Activated CD8-positive, alpha-beta memory T cell treated with anti-CD3 and anti-CD28 coated beads, Interleukin-2, amount 50 U/mL, for 4 hours (primary cell): ENCODE data around the gene LPAR6.
"Not testable (repeated sequence)": the region's sequence is repeated elsewhere in the genome, so short reads cannot be mapped to it uniquely, and the experiment has no call there.

Experiments
- DNase-seq: peaks from one replicate; pipeline ENCODE4 v3.0.0-alpha.2; 2020

Gene LPAR6, protein sequence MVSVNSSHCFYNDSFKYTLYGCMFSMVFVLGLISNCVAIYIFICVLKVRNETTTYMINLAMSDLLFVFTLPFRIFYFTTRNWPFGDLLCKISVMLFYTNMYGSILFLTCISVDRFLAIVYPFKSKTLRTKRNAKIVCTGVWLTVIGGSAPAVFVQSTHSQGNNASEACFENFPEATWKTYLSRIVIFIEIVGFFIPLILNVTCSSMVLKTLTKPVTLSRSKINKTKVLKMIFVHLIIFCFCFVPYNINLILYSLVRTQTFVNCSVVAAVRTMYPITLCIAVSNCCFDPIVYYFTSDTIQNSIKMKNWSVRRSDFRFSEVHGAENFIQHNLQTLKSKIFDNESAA

GRCh38 chr13:48412881-48413351 lies at the start of gene LPAR6:
TSS of gene LPAR6 (minus strand) at chr13:48413113. CDS start at chr13:48412423, 690 bp downstream.
- DNase-seq = no peak

- no peak for DNase-seq
These were observed 44.8 kb upstream of the LPAR6 start for GRCh38 chr13:48457578-48458242.

DNA sequence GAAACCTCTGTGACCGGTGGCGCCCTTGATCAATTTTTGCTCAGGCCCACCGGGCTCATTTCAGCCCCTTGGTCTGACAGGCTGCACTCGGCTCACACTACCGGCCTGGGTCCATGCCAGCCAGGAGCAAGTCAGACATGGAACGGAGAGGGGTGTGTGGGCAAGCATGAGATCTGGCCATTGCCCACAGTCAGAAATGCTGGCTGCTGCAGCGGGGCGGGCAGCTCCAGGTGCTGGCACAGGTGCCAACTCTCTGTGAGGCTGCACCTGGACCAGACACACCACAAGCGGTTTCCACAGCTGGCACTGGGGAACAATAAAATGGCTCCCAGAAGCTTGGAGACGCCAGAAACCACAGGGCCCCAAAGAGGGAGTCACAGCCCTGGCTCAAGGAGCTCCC lies 43.6 kb upstream of the LPAR6 start:
- DNase-seq = no peak

DNA sequence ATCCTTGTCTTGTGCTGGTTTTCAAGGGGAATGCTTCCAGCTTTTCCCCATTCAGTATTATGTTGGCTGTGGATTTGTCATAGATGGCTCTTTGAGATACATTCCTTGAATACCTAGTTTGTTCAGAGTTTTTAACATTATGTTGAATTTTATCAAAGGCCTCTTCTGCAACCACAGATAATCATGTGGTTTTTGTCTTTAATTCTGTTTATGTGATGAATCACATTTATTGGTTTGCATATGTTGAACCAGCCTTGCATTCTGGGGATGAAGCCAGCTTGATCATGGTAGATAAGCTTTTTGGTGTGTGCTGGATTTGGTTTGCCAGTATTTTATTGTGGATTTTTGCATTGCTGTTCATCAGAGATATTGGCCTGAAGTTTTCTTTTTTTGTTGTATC lies 38.3 kb upstream of the LPAR6 start:
- DNase-seq = not testable (repeated sequence)

DNA sequence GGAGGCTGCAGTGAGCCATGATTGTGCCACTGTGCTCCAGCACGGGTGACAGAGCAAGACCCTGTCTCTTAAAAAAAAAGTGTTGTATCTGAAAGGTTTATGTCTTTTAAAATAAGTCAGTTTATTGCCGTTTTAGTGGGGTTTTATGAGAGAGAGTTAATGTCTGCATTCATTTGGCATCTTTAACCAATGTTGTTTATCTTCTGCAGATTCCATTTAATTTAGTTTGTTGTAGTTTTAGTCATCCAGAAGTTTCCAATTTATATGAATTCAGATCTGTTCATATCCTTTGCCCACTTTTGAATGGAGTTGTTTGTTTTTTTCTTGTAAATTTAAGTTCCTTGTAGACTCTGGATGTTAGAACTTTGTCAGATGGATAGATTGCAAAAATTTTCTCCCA lies 36.7 kb upstream of the LPAR6 start:
- no peak for DNase-seq

- DNase-seq = no peak
These were observed 36.2 kb upstream of the LPAR6 start for GRCh38 chr13:48448959-48449614.

GRCh38 chr13:48448285-48448958 lies 35.5 kb upstream of the LPAR6 start:
- DNase-seq = no peak

DNA sequence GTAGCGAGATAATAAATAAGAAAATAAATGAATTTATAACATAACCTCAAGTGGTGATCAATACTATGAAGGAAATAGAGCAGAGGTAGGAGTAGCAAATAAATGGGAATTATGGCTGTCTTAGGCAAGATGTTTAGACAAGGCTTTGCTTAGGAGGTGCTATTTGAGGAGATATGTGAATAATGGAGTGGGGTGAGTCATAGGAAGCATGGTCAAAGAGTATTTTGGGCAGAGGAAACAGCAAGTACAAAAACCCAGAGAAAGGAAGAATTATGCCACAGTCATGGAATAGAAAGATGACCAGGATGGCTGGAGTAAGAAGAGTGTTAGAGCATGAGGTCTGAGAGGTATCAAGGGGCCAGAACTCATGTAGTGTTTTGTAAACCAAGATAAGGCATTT lies 33.6 kb upstream of the LPAR6 start:
- no peak for DNase-seq

DNA sequence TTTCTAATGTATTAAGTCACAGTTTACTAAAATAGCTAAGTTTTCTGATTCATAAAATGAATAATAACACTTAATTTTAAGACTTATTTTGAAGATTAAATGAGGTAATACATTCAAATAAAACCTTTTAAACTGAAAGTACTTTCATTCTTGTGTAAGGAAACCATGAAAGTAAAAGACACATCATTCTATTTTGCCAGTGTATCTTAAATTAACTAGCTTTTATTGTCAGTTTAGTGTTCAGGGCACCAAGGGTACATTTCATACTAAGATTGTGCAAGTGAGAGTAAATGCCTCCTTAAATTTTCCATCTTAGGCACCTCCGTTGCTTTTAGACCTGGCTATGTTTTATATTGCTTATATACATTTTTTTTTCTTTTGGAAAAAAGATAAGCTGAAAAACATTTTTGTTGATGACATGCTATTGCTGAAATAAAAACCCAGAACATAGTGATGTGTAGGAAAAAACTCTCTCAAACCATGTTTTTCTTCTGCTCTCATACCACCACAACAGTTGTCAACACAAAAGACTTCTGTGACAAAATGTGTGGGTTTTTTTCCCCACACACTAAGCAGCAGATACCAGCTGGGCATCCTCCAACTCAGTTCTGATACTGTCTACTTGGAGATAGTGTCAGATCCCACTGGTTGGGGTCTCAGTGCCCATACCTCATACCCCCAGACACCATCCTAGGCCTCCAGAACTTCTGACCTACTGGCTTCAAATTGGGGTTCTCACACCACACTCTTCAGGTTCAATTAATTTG lies 30.7 kb upstream of the LPAR6 start:
- no peak for DNase-seq

GRCh38 chr13:48437371-48437770 lies 24.5 kb upstream of the LPAR6 start:
- no peak for DNase-seq

DNA sequence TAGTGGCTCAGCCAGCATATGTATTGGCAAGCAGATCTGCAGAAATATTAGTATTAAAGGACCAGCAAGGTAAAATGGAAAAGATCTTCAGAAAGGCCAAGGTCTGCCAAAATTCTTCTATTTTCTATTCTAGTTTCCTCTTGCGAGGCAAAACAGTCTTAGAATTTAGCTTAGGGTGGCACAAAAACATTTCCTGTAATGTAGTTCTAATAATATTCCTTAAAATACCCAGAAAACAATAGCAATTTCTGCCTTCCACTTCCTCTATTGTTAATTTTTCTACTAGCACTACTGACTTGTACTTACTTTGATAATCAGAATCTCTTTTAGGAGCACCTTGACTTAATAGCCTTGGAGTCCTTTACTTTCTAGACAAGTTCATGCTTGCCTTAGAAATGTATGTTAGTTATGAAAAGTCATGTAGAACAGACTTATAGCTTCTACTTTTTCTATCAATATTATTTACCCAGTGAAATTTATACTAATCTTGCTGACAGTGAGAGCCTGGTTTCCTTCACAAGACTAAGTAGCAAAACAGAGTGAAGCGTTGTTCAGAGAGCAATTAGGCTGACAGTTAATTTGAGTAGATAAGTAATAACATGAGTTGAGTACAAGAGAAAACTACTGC lies 23.9 kb upstream of the LPAR6 start:
- DNase-seq = no peak

DNA sequence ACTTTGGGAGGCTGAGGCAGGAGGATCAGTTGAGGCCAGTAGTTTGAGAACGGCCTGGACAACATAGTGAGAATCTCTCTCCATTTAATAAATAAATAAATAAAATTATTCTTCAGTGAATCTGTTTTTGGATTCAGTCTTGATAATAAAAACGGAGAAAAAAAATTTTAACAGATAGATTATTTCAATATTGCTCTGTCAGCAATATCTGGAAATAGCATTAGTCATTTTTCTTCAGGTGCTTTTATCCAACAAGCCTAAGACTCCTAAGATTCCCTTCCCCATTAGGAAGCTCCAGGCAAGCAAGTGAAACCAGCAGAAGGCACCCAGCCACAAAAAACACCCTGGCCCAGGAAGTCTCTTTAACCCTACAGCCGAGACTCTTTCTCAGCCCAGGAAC lies 21.3 kb upstream of the LPAR6 start:
- DNase-seq = no peak

- no peak for DNase-seq
These were observed 19.2 kb upstream of the LPAR6 start for GRCh38 chr13:48431987-48432615.

DNA sequence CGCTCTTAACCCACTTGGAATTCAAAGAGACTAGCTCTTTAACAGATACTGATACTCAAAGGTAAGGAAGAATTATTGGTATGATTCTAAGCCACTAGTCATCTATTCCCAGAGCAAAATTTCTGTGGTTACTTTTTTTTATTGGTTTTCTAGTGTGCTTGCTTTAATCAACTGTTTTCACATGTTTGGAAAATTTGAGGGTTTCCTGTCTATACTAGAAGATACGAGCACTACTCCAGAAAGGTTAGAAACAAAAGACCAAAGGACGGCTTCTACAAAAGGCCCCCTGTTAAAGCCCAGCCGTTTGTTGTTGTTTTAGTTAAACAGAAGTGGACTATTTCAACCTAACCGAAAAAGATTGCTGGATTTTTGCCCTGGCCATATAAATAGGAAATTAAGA lies 18.5 kb upstream of the LPAR6 start:
- no peak for DNase-seq

DNA sequence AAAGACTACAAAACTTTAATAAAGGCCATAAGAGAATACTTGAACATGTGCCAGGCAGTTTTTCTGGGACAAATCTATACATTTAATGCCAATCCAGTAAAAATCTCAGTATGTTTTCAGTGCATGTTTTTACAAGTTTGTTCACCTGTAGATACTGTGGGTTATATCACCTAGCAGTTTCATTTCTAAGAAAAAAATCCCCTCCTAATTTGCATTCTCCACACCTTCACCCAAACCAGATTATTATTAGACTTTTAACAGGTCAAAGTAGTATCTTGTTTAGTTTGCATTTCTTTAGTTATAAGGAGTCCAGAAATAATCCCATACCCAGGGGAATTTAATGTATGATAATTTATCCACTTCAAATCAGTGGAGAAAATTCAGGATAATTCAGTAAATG lies 17.0 kb upstream of the LPAR6 start:
- no peak for DNase-seq

- DNase-seq = no peak
These were observed 16.1 kb upstream of the LPAR6 start for GRCh38 chr13:48429036-48429435.

DNA sequence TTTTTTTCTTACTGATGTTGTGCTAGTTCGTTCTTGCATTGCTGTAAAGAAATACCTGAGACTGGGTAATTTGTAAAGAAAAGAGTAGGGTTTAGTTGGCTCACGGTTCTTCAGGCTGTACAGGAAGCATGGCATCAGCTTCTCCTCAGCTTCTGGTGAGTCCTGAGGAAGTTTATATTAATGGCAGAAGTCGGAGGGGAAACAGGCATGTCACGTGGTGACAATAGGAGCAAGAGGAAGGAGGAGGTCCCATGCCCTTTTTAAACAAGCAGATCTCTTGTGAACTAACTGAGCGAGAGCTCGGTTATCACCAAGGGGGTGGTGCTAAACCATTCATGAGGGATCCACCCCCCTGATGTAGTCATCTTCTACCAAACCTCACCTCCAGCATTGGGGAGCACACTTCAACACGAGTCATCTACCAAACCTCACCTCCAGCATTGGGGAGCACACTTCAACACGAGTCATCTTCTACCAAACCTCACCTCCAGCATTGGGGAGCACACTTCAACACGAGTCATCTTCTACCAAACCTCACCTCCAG lies 13.9 kb upstream of the LPAR6 start:
- not testable (repeated sequence) for DNase-seq

GRCh38 chr13:48426052-48426451 lies 13.1 kb upstream of the LPAR6 start:
- no peak for DNase-seq

- no peak for DNase-seq
These were observed 11.3 kb upstream of the LPAR6 start for GRCh38 chr13:48424212-48424611.

- DNase-seq = not testable (repeated sequence)
These were observed 9.1 kb upstream of the LPAR6 start for GRCh38 chr13:48422003-48422402.

- DNase-seq = no peak
These were observed 2.6 kb upstream of the LPAR6 start for GRCh38 chr13:48415516-48415915.
